ENCODE results near the gene HPSE. TPM values are rescaled to one million over a fixed set of nuclear protein-coding genes. Genes with fewer than 3 reads are reported as not detected.

HPSE gene
- total and polyA plus RNA-seq, 2 donors (not counting 1 experiment from before 2014, with no cell fraction given), result 1.3 to 2.6 TPM

GRCh38 chr4:83315341-83315870 is 19.2 kb downstream of the HPSE start:
- no peak overlapping the region for H3K4me3 ChIP-seq (ENCODE audit: control extremely low read depth in 1 of 5, extremely low read depth in 1 of 5, insufficient read depth in 1 of 5, low read depth in 2 of 5, low read length in 4 of 5)
- no peak for TF ChIP-seq EZH2 (IDR thresholded peaks at IDR 0.05; ENCODE audit: borderline replicate concordance, insufficient read depth, low read depth, low read length, poor library complexity, severe bottlenecking)
- no peak for TF ChIP-seq CTCF (IDR thresholded peaks at IDR 0.05)
- CTCF ChIA-PET, result interaction anchor here (1.0 kb wide), 2 partner anchors 31 to 34 kb away, joined by 3 read pairs; partner anchors contain the start of gene COQ2
- no peak for DNase-seq
- no peak for ATAC-seq (ENCODE audit: low read depth)
- no peaks in the 10 kb centered on the region for H3K27me3 ChIP-seq (replicated peaks in 1 of 4; ENCODE audit: control extremely low read depth in 1 of 4, control insufficient read depth in 3 of 4, insufficient read depth in 4 of 4, low read length in 3 of 4)
- no peaks in the 10 kb centered on the region for H3K4me1 Mint-ChIP-seq
- H3K27ac Mint-ChIP-seq, result no peak overlapping the region
- 93% methylated on average over 2 of the region's 4 CpGs for WGBS (ENCODE audit: insufficient coverage)
- intact Hi-C loops (cut with micrococcal nuclease), result no loop called here
- no peaks in the 10 kb centered on the region for H3K9me3 Mint-ChIP-seq (ENCODE audit: insufficient read depth)
- POLR2A ChIA-PET, result no interaction called here
- H3K4me3 Mint-ChIP-seq, result no peak overlapping the region
- H3K4me2 ChIP-seq (replicated peaks; ENCODE audit: low read depth, low read length, poor library complexity, severe bottlenecking), result no peak overlapping the region
- H3K9me3 ChIP-seq (ENCODE audit: control extremely low read depth in 1 of 3, control insufficient read depth in 2 of 3, insufficient read depth in 1 of 3, low read length in 2 of 3), result no peaks in the 10 kb centered on the region
- peaks cover 2% of the 10 kb centered on the region in 2 experiments for H3K36me3 ChIP-seq (replicated peaks in 1 of 2; ENCODE audit: control extremely low read depth in 1 of 2, control insufficient read depth in 1 of 2, extremely low read depth in 1 of 2, insufficient read depth in 2 of 2, low read length in 1 of 2)
- H3K27me3 Mint-ChIP-seq, result no peaks in the 10 kb centered on the region
- no peaks in the 10 kb centered on the region for H4K20me1 ChIP-seq (ENCODE audit: control insufficient read depth, insufficient read depth, low read length, poor library complexity, severe bottlenecking)
- no peak overlapping the region for H3K27ac ChIP-seq (ENCODE audit: low read length in 2 of 2)
- no peaks in the 10 kb centered on the region for H3K79me2 ChIP-seq (ENCODE audit: control insufficient read depth, insufficient read depth, low read length)
- no peak overlapping the region for H3K9ac ChIP-seq (ENCODE audit: low read length)
- no peak overlapping the region for H2AFZ ChIP-seq (ENCODE audit: insufficient read depth, low read depth, low read length, poor library complexity, severe bottlenecking)
- peaks cover 0 to under 1% of the 10 kb centered on the region in 2 donors for H3K4me1 ChIP-seq (ENCODE audit: control insufficient read depth in 2 of 2, insufficient read depth in 2 of 2, low read length in 2 of 2)

DNA sequence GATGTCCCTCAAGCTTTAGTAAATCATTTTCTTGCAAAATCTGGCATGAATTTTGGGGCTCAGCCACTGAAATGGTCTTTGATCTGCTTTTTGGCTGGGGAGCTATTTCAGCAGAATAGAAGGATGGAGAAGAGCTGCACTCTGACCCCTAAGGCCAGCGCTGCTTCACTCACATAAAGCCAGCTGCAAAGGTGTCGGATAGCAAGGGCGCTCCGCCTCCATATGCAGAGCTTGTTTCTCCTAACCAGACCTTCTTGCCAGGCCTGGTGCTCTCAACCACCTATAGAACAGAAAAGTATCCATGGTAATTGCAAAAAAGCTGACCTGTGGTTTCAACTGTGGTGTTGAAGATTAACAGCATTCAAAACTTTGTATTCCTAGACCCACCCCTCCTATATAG is 26.0 kb downstream of the HPSE start:
- H3K4me1 ChIP-seq (ENCODE audit: control insufficient read depth in 2 of 2, insufficient read depth in 2 of 2, low read length in 2 of 2), result no peaks in the 10 kb centered on the region
- no peak overlapping the region for H3K27ac ChIP-seq (ENCODE audit: low read length in 2 of 2)
- H3K79me2 ChIP-seq (ENCODE audit: control insufficient read depth, insufficient read depth, low read length), result no peaks in the 10 kb centered on the region
- H3K27ac Mint-ChIP-seq, result no peak overlapping the region
- H3K4me1 Mint-ChIP-seq, result no peaks in the 10 kb centered on the region
- WGBS (ENCODE audit: insufficient coverage), result 96% methylated on average over 4 of the region's 4 CpGs
- H3K27me3 Mint-ChIP-seq, result no peaks in the 10 kb centered on the region
- H4K20me1 ChIP-seq (ENCODE audit: control insufficient read depth, insufficient read depth, low read length, poor library complexity, severe bottlenecking), result no peaks in the 10 kb centered on the region
- ATAC-seq (ENCODE audit: low read depth) (no peak), DNase-seq (no peak)
- no peak overlapping the region for H3K4me3 Mint-ChIP-seq
- CTCF ChIA-PET, result no interaction called here
- H3K4me2 ChIP-seq (replicated peaks; ENCODE audit: low read depth, low read length, poor library complexity, severe bottlenecking), result no peak overlapping the region
- H2AFZ ChIP-seq (ENCODE audit: insufficient read depth, low read depth, low read length, poor library complexity, severe bottlenecking), result no peak overlapping the region
- TF ChIP-seq CTCF (IDR thresholded peaks at IDR 0.05) (no peak), EZH2 (IDR thresholded peaks at IDR 0.05; ENCODE audit: borderline replicate concordance, insufficient read depth, low read depth, low read length, poor library complexity, severe bottlenecking) (no peak)
- intact Hi-C loops (cut with micrococcal nuclease), result no loop called here
- H3K9ac ChIP-seq (ENCODE audit: low read length), result no peak overlapping the region
- POLR2A ChIA-PET, result no interaction called here
- H3K27me3 ChIP-seq (replicated peaks in 1 of 4; ENCODE audit: control extremely low read depth in 1 of 4, control insufficient read depth in 3 of 4, insufficient read depth in 4 of 4, low read length in 3 of 4), result no peaks in the 10 kb centered on the region
- no peak overlapping the region for H3K4me3 ChIP-seq (ENCODE audit: control extremely low read depth in 1 of 5, extremely low read depth in 1 of 5, insufficient read depth in 1 of 5, low read depth in 2 of 5, low read length in 4 of 5)
- no peaks in the 10 kb centered on the region for H3K9me3 ChIP-seq (ENCODE audit: control extremely low read depth in 1 of 3, control insufficient read depth in 2 of 3, insufficient read depth in 1 of 3, low read length in 2 of 3)
- H3K36me3 ChIP-seq (replicated peaks in 1 of 2; ENCODE audit: control extremely low read depth in 1 of 2, control insufficient read depth in 1 of 2, extremely low read depth in 1 of 2, insufficient read depth in 2 of 2, low read length in 1 of 2), result no peaks in the 10 kb centered on the region
- H3K9me3 Mint-ChIP-seq (ENCODE audit: insufficient read depth), result no peaks in the 10 kb centered on the region
